Measurements from ENCODE around the gene SNTG2.
"Not testable (repeated sequence)": the region's sequence is repeated elsewhere in the genome, so short reads cannot be mapped to it uniquely, and the experiment has no call there.

Gene SNTG2

DNA sequence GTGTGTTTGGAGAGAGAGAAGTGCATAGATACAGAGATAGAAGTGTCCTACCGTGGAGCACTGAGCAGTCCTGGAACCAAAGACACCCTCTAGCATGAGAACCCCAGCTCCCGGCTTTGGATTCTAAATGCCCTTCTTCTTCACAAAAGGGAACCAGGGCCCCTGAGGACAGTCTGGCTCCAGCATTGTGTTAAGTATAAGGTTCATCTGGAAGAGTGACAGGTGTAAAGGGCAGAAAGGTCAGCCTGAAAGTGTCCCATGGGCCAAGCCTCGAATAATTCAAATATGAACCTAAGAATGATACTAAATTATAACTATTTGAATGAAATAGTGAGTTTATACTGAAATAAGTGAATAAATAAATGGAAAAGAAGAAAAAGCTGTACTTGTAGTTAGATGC is 109.7 kb downstream of the SNTG2 start:
- no peak for DNase-seq

DNA sequence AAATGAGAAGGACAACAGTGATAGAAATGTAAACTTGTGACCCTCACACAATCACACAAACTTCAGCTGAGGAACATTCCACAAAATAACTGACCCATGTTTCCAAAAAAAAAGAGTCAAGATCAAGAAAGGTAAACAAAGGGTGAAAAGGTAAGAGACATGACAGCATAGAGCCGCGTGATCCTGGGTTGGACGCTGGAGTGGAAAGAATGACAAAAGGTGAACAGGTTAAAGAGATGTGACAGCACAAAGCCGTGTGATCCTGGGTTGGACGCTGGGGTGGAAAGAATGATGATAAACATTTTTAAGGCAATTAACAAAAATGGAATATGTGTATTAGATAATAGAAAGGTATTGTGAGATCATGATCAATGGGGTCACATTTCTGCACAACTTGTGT is 110.3 kb downstream of the SNTG2 start:
- DNase-seq: no peak

DNA sequence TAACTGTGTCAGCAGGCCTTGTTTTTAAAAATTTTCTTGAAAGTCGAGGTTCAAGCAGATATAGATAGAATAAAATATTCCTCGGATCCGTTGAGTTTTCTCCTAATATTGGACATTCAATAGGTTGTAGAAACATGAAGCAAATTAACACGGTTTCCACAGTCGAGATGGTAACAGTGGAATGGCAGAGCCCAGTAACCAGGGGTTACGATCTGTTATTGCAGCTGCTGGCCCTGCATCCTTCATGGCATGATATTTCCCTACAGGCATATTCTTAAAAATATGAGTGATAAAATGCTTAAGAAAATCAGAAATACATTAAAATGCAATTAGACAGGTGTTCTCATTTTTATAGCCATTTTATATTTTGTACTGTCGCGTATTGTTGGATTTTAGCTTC is 117.6 kb downstream of the SNTG2 start:
- DNase-seq: no peak

DNA sequence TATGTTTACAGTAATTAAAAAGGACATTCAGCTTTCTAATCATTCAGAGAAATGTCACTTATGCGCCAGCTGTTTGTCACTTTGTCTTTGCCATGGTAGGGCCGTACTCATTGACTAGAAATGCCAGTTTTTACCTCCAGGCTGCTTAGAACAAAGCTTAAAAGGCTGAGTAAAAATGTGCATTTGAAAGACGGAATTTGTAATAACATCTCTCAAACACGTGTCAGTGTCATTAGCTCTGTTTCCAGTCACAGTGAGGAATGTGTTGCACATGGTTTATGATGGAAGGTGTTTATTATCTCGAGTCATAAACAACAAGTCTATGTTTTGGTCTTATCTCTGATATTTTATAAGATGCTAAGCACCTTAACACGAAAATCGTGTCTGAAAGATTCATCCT is 118.2 kb downstream of the SNTG2 start:
- DNase-seq: no peak

DNA sequence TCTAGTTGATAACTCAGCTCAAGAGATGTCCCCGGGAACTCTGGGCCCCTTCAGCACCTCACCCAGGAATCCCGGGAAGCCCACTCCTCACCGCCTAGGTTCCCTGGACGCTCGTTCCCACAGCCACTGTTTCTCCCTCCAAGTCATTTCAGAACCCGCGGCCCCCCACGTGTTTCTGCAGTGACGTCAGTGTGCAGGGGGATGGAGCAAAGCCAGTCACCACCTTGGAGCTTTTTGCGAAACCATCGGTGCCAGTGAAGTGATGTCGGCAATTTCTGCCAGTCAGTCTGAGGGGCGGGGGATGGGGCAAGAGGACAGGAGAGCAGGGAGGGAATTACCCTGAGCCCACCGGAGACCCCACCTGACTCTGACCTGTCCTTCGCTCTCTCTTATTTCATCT is 119.2 kb downstream of the SNTG2 start:
- DNase-seq: no peak

DNA sequence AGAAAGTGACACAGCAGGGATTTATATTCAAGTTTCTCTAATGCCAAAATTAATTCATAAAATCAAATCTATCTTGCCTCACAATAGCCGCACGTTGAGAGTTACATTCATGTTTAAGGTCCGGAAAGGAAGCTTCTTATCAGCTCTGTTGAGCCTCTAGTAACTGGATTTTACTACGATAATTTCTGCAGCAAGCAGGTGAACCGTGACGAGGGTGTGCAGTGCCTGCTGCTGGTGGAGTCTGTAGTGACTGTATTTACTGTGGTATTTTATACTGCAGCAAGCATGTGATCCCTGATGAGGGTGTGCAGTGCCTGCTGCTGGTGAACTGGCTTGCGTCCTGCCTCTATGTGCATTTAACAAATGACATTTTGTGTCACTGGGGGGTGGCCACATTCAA is 120.0 kb downstream of the SNTG2 start:
- no peak for DNase-seq

DNA sequence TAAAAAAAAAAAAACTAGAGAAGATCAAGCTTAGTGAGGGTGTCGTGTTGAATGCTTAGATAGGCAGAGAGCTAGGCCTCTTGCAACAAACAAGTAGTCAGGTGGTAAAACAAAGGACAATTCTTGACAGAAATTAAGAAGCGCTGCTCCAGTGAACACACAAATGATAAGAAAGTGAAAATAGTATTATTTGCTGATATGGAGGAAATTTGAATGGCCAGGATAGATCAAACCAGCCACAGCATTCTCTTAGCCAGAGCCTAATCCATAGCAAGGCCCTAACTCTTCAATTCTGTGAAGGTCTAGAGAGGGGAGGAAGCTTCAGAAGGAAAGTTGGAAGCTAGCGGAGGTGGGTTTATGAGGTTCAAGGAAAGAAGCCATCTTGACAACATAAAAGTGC is 121.0 kb downstream of the SNTG2 start:
- no peak for DNase-seq

DNA sequence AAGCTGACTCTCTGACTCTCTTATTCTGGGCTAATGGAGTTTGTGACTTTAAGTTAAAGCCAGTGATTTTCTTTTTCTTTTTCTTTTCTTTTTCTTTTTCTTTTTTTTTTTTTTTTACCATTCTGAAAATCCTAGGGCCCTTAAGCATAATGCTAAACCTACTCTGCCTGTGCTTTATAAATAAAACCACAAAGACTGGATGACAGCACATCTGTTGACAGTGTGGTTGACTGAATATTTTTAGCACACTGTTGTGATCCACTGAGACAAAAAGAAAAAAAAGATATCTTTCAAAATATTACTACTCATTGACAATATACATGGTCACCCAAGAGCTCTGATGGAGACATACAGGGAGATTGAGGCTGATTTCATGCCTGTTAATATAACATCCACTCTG is 121.6 kb downstream of the SNTG2 start:
- DNase-seq: no peak

DNA sequence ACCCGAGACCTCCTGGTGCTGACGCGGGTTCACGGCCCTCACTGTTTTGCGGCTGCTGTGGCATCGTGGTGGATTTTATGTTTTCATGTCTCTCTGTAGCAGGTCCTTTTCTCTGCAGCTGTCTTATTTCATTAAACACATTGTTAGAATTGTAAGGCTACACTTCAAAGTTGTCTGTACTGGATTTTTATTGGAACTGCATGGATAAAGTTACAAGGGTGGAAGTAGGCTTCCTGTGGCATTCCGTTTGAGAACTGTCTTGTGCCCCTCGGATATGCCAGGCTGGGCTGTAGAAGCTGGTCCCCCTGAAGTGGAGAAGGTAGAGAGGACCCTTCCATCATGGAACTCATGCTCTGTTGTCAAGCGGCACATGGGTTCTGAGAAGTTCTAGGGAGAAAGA is 127.3 kb downstream of the SNTG2 start:
- DNase-seq: no peak

DNA sequence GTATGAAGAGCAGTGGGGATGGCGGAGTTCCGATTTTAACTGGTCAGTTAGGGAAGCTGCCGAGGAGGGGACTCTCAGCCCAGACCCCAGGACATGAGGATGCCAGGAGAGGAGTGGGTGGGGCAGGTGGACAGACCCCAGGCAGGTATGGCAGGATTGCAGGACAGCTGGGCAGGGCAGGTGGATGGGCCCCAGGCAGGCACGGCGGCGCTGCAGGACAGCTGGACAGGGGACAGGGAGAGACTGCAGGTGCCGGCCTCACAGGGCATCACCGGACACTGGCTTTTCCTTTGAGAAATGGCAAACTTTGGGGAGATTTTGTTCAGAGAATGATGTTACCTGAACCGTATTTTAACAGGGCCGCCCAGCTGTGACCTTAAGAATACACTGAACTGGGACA is 127.7 kb downstream of the SNTG2 start:
- DNase-seq: no peak

DNA sequence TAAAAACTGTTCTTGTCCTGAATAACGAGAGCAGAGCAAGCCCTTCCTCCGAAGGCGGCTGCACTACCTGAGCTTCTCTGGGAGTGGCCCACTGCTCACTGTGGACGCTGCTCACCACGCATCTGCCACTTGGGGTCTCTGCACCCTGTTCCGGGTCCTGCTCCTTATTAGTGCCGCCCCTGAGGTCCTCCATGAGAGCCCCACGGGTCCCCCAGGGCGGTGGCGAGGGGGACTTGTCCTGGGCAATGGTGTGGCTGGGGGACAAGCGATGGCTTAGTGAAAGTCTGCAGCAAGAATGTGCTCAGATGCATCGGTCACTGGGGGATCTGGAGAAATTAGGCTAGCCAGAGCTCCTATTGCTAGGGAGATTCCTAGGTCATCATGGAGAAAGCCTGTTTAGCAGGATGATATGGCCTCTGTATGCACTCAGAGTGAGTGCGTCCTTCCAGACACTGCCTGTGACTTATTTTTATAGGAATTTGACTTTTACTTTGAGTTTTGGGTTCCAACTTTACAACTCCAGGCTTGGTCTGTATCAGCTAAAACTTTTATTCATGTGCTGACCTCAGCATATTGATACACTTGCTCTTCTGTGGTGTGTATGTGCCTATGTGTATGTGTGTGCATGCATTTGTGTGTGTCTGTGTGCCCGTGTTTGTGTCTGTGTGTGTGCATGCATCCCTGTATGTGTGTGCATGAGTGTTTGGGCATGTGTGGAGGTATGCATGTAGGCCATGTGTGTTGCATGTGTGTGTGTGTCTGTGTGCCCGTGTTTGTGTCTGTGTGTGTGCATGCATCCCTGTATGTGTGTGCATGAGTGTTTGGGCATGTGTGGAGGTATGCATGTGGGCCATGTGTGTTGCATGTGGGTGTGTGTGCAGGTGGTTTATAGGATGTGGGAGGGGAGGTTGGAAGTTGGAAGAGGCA is 129.5 kb downstream of the SNTG2 start:
- DNase-seq: no peak

DNA sequence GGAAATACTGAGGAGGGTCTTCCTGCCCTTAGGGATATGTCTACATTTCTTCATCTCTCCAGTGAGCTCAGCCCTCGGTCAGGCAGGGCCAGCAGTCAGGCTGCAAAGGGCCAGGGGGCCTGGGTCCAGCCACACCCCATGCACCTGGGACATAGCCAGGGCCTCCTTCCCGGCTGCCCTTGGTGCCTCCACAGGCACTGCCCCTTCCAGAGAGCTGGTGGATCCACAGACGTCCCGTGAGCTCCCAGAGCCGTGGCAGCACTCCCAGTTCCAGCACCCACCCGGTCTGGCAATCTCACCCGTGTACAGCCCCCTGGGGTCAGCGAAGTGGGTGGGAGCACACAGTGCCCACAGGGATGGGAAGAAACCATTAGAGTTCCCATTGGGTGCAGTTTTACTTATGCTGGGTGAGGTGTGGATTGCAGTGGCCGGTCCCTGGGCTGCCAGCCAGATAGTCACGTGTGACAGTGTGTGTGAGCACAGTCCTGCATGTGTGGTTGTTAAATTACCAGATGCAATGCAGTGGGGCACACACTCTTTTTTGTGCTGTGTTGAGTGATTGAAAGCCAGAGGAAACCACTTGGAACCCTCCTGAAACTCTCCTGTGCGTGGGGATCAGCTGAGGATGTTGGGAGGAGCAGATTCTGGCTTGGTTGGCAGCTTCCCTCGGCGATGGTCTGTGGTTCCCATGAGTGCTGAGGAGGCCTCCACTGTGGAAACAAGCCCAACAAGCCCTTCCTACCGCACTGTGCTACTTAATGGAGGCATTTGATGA is 131.0 kb downstream of the SNTG2 start:
- no peak for DNase-seq

DNA sequence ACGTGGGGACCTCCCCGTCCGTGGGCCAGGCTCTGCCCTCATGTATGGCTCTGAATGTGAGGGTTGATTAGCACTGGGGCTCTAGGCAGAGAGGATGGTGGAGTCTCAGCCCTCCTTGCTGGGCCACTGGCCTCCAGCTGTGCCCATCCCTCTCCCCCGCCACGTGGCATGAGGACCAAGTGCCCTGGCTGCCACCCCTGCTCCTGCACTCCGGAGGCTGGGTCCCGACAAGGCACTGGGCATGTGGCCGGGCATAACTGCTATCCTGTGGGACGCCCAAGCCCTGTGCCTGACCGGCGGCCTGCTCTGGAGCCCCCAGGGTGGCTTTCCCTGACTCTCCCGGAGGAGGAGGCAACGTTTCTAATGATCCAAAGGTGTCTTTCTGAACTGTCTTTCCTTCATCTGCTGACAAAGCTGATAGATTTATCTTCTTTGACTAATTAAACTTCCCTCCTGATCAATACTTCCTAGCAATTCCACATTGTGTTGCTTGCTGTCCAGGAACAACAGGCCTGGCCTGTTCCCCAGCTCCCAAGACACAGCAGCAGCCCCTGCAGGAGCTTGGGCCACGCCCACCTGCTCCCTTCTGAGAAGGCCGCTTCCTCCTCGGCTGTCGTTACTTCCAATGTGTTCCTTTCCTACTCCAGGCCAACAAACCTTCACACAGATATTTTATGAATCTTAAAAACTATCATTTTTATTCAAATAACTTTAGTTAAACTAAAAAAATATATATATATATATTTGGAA is 132.0 kb downstream of the SNTG2 start:
- no peak for DNase-seq

DNA sequence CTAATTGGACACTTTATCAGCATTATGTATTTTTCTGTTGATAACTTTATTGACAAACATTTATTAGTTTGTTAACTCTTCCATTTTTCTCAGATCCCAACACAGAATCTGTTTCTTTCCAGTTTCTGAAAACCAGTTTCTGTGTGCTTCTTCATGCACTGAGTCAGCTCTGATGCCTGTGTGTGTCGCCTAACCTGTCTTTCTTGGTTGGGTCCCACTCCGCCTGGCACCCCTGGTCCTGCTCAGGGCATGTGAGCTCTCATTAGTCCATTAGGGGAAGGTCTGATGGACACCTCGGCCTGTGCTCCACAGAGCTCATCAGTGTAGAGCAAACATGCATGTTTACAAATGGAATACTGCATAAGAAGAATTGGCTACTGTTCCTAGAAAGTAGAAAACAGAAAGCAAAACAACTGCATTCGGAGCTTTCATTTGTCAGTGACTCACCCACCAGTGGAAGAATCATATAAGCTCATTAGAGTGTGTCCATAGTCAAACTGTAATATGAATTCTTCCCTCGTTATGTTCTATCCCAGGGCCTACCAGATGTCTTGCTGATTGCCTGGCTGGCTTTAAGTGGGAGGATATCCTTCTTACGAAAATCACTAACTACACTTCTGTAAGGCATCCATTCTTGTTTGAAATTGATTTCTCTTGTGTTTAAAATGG is 137.7 kb downstream of the SNTG2 start:
- DNase-seq: no peak

DNA sequence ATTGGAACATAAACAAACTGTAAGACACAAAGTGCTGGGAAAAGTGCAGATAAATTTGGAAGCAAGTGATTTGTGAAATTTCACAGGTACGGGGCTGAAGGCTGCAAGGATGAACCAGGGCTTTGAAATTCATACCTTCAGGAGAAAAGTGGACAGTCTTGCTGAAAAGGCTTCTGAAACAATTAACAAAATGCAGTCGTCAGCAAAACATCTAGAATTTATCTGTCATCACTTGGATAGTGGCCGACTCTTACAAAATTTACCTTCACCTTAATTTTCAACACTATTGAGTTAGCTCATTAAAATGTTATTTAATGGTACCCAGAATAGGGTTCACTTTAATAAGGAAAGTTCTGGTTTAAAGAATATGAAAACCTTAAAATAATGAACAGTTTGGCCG is 138.3 kb downstream of the SNTG2 start:
- no peak for DNase-seq

DNA sequence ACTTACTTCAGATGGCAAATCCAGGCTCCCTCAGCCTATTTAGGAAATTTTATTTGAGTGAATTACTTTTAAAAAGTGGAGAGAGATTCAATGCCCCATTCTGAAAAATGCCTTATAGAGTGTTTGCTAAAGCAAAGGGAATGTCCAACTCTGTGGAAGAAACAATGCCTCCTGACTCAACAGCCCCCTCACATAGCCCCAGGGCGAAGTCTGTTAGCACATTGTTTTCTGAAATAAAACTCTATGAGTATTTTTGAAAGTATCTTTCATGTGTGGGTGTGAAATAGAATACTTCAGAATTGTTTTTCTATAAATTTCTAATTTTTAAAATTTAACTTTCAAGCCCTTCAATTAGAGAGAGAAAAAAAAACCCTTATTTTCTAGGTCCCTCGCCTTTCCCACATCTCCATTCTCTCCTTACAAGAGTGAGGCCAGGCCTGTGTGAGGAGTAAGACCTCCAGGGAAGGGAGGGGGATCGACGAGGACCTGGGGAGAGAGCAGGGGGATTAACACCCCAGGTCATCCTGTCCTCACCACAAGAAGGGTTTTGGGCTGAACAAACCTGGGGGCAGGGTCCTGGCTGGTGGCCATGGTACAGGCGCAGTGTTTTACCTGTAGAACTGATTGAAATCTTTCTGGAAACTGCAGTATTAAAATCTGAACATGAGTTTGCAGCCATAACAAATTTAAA is 141.4 kb downstream of the SNTG2 start:
- DNase-seq: no peak

DNA sequence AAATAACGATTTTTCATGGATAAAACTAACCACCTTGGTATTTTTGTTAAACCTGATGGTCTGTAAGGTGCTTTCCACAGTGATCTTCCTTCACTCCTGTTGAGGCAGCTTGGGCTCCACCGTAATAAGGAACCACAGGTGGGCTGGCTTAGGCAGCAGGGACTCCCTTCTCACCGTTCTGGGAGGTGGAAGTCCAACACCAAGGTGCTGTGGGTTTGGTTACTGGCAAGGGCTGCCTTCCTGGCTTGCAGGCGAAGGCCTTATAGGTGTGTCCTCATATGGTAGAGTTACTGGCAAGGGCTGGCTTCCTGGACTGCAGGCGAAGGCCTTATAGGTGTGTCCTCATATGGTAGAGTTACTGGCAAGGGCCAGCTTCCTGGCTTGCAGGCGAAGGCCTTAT is 143.0 kb downstream of the SNTG2 start:
- DNase-seq: not testable (repeated sequence)

DNA sequence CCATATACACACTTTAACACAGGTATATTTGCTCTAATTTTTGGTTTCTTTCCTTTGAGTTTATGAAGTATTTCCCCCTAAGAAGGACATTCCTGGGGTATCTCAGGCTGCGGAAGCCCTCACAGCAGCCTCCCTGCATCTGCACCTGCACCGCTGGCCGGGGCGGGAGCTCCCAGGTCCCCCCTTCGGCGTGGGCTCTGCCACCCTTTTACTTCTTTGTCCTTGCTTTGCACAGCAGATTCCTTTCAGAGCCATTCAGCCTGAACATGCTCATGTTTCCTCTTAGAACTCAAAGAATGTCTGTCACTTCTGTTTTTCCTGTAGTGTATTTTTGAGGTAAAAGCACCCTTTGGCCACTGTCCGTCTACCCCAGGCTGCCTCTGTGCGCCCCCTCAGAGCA is 146.5 kb downstream of the SNTG2 start:
- no peak for DNase-seq

DNA sequence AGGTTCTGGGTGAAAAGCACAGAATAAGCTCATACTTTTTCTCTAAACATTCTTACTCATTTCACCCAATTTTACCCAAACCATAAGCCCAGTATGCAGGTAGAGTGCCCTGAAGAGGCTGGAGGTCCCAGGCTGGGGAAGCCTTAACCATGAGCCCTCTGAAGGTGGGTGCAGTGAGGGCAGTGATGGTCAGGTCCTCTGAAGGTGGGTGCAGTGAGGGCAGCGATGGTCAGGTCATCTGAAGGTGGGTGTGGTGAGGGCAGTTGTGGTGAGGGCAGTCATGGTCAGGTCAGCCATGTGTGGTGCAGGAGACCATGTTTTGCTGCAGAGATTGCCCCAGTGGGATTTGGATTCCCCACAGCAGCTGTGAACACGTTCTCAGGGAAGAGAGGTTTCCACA is 148.8 kb downstream of the SNTG2 start:
- no peak for DNase-seq

DNA sequence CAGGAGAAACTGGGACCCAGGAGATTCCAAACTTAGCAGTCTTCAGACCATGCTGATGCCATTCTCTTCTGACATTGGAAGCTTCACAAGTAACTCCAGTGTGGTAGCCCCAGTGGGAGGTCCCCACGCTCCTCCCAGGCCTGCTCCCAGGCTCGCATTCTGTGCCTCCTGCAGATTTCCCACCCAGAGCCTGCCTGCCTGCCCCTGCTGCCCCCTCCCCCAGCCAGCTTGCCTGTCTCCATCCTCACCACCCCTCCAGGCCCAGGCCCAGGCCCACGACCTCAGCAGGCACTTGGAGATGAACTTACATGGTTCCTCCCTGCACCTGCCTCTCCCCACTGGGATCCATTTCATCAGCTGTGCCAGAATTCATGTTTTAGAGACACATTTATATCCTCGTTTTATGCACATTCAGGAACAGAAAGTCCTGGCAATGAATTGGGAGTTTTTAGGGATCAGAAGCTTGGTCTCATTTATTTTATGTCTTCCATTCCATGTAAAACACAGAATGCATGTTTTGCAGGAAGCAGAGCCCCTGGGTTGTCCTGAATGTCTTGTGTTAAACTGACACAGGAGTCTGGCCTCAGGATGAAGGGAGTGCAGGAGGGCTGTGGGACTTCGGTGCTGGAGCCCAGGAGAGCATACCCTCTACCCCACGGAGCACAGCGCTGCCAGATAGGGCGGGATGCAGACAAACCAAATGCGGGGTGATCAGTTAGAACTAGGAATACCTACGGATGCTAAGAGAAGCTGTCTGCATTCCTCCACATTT is 150.5 kb downstream of the SNTG2 start:
- DNase-seq: no peak

DNA sequence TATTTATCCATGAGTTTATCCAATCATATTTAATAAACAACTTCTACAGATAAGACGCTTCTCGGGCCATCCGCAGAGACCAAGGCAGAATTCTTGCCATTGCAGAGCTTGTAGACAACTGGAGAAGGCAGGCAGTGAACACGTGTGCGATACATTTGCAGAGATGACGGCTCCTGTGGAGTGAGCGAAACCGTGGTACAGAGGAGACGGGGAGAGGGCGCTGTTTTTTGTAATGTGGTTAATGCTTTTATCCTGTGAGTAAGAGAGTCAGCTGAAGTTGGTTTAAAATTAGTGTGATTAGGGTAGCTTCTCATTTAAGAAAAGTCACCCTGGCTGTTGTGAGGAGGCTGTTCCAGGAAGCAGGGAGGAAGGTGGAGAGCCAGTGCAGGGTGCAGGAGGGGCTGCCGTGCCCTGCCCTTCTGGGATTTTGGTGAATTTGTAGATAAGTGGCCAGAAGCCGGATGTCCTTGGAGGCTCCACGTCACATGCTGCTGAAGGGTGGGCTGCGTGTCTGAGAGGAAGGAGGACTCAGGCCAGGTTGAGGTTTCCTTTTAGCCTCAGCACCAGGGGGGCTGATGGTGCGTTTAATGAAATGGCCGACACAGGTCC is 151.4 kb downstream of the SNTG2 start:
- DNase-seq: no peak
